Liver (tissue), 9 donors: ENCODE results near the gene TRIM71. TPM values are rescaled to one million over a fixed set of nuclear protein-coding genes. Genes with fewer than 3 reads are reported as not detected.

ENCODE experiments used
- DNase-seq: peaks from one replicate; pipeline ENCODE4 v3.0.0-alpha.2; 2017; ENCODE audit warnings: low spot score
- H3K27ac ChIP-seq, 2 donors: one replicate each; pipeline ENCODE4 v1.7.0; 2013; ENCODE audit warnings: inconsistent platforms in 2 of 2, low read length in 2 of 2, control low read depth in 1 of 2, low read depth in 1 of 2, mild to moderate bottlenecking in 1 of 2
- H3K27me3 ChIP-seq, 4 donors: one replicate each; pipeline versions ENCODE4 v1.6.1 to v1.7.0; 2013; ENCODE audit warnings: low read length in 3 of 4, inconsistent platforms in 1 of 4, mild to moderate bottlenecking in 1 of 4, moderate library complexity in 1 of 4; ENCODE audit not compliant: control insufficient read depth in 4 of 4, insufficient read depth in 4 of 4
- H3K36me3 ChIP-seq, 4 donors: one replicate each; pipeline versions ENCODE4 v1.6.1 to v1.7.0; 2013; ENCODE audit warnings: low read length in 3 of 4, mild to moderate bottlenecking in 3 of 4, low read depth in 1 of 4, moderate library complexity in 1 of 4; ENCODE audit not compliant: control insufficient read depth in 4 of 4, insufficient read depth in 3 of 4
- H3K4me1 ChIP-seq, 4 donors: one replicate each; pipeline versions ENCODE4 v1.6.1 to v1.7.0; 2013; ENCODE audit warnings: low read length in 3 of 4, mild to moderate bottlenecking in 3 of 4, moderate library complexity in 1 of 4; ENCODE audit not compliant: control insufficient read depth in 4 of 4, insufficient read depth in 4 of 4
- H3K4me3 ChIP-seq, 3 donors: one replicate each; pipeline versions ENCODE4 v1.6.1 to v1.7.0; 2013; ENCODE audit warnings: low read length in 3 of 3, control low read depth in 1 of 3, low read depth in 1 of 3, mild to moderate bottlenecking in 1 of 3
- H3K9ac ChIP-seq, 2 donors: one replicate each; pipeline ENCODE4 v1.7.0; 2013; ENCODE audit warnings: low read length in 2 of 2, mild to moderate bottlenecking in 2 of 2, moderate library complexity in 2 of 2, control low read depth in 1 of 2, low read depth in 1 of 2
- H3K9me3 ChIP-seq, 4 donors: one replicate each; pipeline versions ENCODE4 v1.6.1 to v1.7.0; 2013; ENCODE audit warnings: low read length in 3 of 4; ENCODE audit not compliant: control insufficient read depth in 4 of 4
- ATF3 ChIP-seq: IDR thresholded peaks from 2 replicates; pipeline ENCODE4 v1.6.1; 2016; ENCODE audit warnings: antibody characterized with exemption
- CTCF ChIP-seq: fragments of 150-350 bp; IDR thresholded peaks from 2 replicates; pipeline ENCODE4 v1.5.1; 2017; ENCODE audit warnings: improper control_type of control experiment, low read depth, low read length; ENCODE audit not compliant: missing input control
- EGR1 ChIP-seq, 2 donors: IDR thresholded peaks; 2 replicates each; pipeline ENCODE4 v1.6.1; 2016 to 2018; ENCODE audit warnings: antibody characterized with exemption in 2 of 2, low read depth in 2 of 2
- FOXA1 ChIP-seq: IDR thresholded peaks from 2 replicates; pipeline ENCODE4 v1.6.1; 2016; ENCODE audit warnings: antibody characterized with exemption
- FOXA2 ChIP-seq: IDR thresholded peaks from 2 replicates; pipeline ENCODE4 v1.6.1; 2016; ENCODE audit warnings: antibody characterized with exemption
- HNF4G ChIP-seq: IDR thresholded peaks from 2 replicates; pipeline ENCODE4 v1.6.1; 2016; ENCODE audit warnings: antibody characterized with exemption
- JUND ChIP-seq, 2 donors: IDR thresholded peaks; 2 replicates each; pipeline ENCODE4 v1.6.1; 2016; ENCODE audit warnings: antibody characterized with exemption in 2 of 2
- MAX ChIP-seq: IDR thresholded peaks from 2 replicates; pipeline ENCODE4 v1.6.1; 2016; ENCODE audit warnings: antibody characterized with exemption
- NR2F2 ChIP-seq: IDR thresholded peaks from 2 replicates; pipeline ENCODE4 v1.6.1; 2016; ENCODE audit warnings: antibody characterized with exemption
- RAD21 ChIP-seq, 2 donors: IDR thresholded peaks; 2 replicates each; pipeline ENCODE4 v1.6.1; 2016; ENCODE audit warnings: antibody characterized with exemption in 2 of 2, mild to moderate bottlenecking in 2 of 2
- REST ChIP-seq: IDR thresholded peaks from 2 replicates; pipeline ENCODE4 v1.6.1; 2016; ENCODE audit warnings: antibody characterized with exemption, mild to moderate bottlenecking
- RXRA ChIP-seq, 2 donors: IDR thresholded peaks; 2 replicates each; pipeline ENCODE4 v1.6.1; 2017 to 2018; ENCODE audit warnings: antibody characterized with exemption in 2 of 2, mild to moderate bottlenecking in 1 of 2
- TAF1 ChIP-seq: conservative IDR thresholded peaks from 2 replicates; pipeline ENCODE4 v1.6.1; 2016; ENCODE audit warnings: antibody characterized with exemption, mild to moderate bottlenecking
- ZBTB33 ChIP-seq: IDR thresholded peaks from 2 replicates; pipeline ENCODE4 v1.6.1; 2016; ENCODE audit warnings: antibody characterized with exemption
- WGBS: extraction: QIAGEN DNeasy Blood & Tissue Kit; methylation state at CpG from one replicate; pipeline ENCODE4 v1.1.7; 2013; 5-methylcytosine and 5-hydroxymethylcytosine counted together
- polyA plus RNA-seq, 2 donors: library from polyadenylated mRNA; stranded (reverse) in 1 of 2; unstranded in 1 of 2; fragments of 200-250 nt in 1 of 2; fragments of >200 nt in 1 of 2; fragmentation: Nextera tagmentation in 1 of 2; extraction: Ambion mirVana in 1 of 2; gene quantifications; one replicate each; pipeline versions ENCODE4 v1.2.1 to v1.2.3, GENCODE V29; 2013 to 2015
- total RNA-seq, 2 donors: library from RNA; depleted of rRNA; stranded (reverse); fragments of >200 nt; gene quantifications; one replicate each; pipeline ENCODE4 v1.2.3, GENCODE V29; 2014
- donor health status: healthy.
- donor health status: healthy.
- donor health status: healthy.
- donor health status: healthy.
- donor health status: healthy.

The TRIM71 gene
- total and polyA plus RNA-seq, 4 donors, result under 0.01 to 9.1 TPM; not detected in 2

- Histone ChIP-seq H3K27ac (no peak overlapping the region), H3K27me3 (no peaks in the 10 kb centered on the region), H3K36me3 (no peaks in the 10 kb centered on the region), H3K4me1 (no peaks in the 10 kb centered on the region), H3K9ac (no peak overlapping the region), H3K4me3 (no peak overlapping the region), H3K9me3 (no peaks in the 10 kb centered on the region)
- 89% methylated on average over 7 of the region's 7 CpGs for WGBS
- no peak for DNase-seq
- TF ChIP-seq FOXA2 (no peak), REST (no peak), RXRA (IDR thresholded peaks at IDR 0.05) (no peak), ZBTB33 (no peak)
Measured at GRCh38 chr3:32868719-32869512, 51.1 kb downstream of the TRIM71 start.

GRCh38 chr3:32869513-32870047, 51.8 kb downstream of the TRIM71 start:
- Histone ChIP-seq H3K9ac (no peak overlapping the region), H3K36me3 (no peaks in the 10 kb centered on the region), H3K27ac (no peak overlapping the region), H3K27me3 (no peaks in the 10 kb centered on the region), H3K4me1 (no peaks in the 10 kb centered on the region), H3K4me3 (no peak overlapping the region), H3K9me3 (no peaks in the 10 kb centered on the region)
- TF ChIP-seq ATF3, result no peak
- TF ChIP-seq EGR1 (IDR thresholded peaks at IDR 0.05; ENCODE audit: low read depth in 2 of 2), result no peak
- TF ChIP-seq RAD21 (IDR thresholded peaks at IDR 0.05), result no peak
- TF ChIP-seq ZBTB33, result no peak
- no peak for TF ChIP-seq JUND (IDR thresholded peaks at IDR 0.05)
- TF ChIP-seq FOXA1, result no peak
- no peak for TF ChIP-seq NR2F2
- no peak for TF ChIP-seq FOXA2
- TF ChIP-seq MAX, result no peak
- TF ChIP-seq TAF1, result no peak
- no peak for TF ChIP-seq CTCF
- TF ChIP-seq HNF4G, result no peak
- WGBS, result 77% methylated on average over 15 of the region's 15 CpGs
- DNase-seq, result no peak
